Endothelial cell of umbilical vein (primary cell): Measurements from ENCODE around the gene STMP1. TPM values are rescaled to one million over a fixed set of nuclear protein-coding genes. Genes with fewer than 3 reads are reported as not detected.

Experiments used
- BruUV-seq: library from RNA; stranded (reverse); fragments of 400-500 nt; replicated peaks from 2 replicates; lab custom pipeline; 2021; lab: Mats Ljungman, UMichigan
- CTCF ChIA-PET: fragments of 300-600, 350-600 bp; sonication (Branson Sonifier 250); formaldehyde crosslinking; loops from one replicate; lab custom pipeline; 2021; ENCODE audit warnings: antibody characterized with exemption, inconsistent platforms; lab: Charles Lee
- POLR2A ChIA-PET: fragments of 300-600, 350-600 bp; sonication (Branson Sonifier 250); formaldehyde crosslinking; loops from one replicate; lab custom pipeline; 2021; ENCODE audit warnings: antibody characterized with exemption, inconsistent platforms; lab: Charles Lee
- DNase-seq: peaks from one replicate; pipeline ENCODE4 v3.0.0-alpha.2; 2011; ENCODE audit warnings: low read depth, low spot score
- FAIRE-seq: peaks from 2 replicates; lab custom pipeline; 2011; peaks lifted over from hg19 to GRCh38; lab: Jason Lieb, UNC
- H2AFZ ChIP-seq: 2 replicates; pipeline ENCODE4 v1.6.0; 2012; ENCODE audit warnings: low read depth, low read length, control low read depth, inconsistent platforms
- H3K27ac ChIP-seq: 2 replicates; pipeline ENCODE4 v1.5.1; 2011; ENCODE audit warnings: low read depth, mild to moderate bottlenecking, control low read depth, low read length, moderate library complexity; ENCODE audit not compliant: insufficient read depth
- H3K27me3 ChIP-seq, 2 experiments: 2 replicates each; pipeline versions ENCODE4 v1.6.0 to v1.6.1; 2011; ENCODE audit warnings: low read length in 2 of 2, mixed read lengths in 1 of 2; ENCODE audit not compliant: control insufficient read depth in 2 of 2, insufficient read depth in 2 of 2
- H3K36me3 ChIP-seq, 2 experiments: 2 replicates in 1 of 2; 3 replicates in 1 of 2; pipeline ENCODE4 v1.5.1; 2011; ENCODE audit warnings: low read length in 2 of 2, mild to moderate bottlenecking in 1 of 2, moderate library complexity in 1 of 2; ENCODE audit not compliant: control insufficient read depth in 2 of 2, insufficient read depth in 2 of 2; ENCODE audit errors: extremely low read depth in 1 of 2
- H3K4me1 ChIP-seq: 3 replicates; pipeline ENCODE4 v1.5.1; 2011; ENCODE audit warnings: mild to moderate bottlenecking, low read length; ENCODE audit not compliant: control insufficient read depth, insufficient read depth; ENCODE audit errors: extremely low read depth
- H3K4me2 ChIP-seq: 2 replicates; pipeline ENCODE4 v1.6.1; 2011; ENCODE audit warnings: low read length, control low read depth, mixed read lengths; ENCODE audit not compliant: insufficient read depth
- H3K4me3 ChIP-seq, 3 experiments: fragments of 200-600 bp in 1 of 3; sonication (generic), shearing (Covaris generic) in 1 of 3; replicated peaks in 1 of 3; 2 replicates each; pipeline ENCODE4 v1.5.1; 2011 to 2016; ENCODE audit warnings: control low read depth in 3 of 3, low read length in 3 of 3, mild to moderate bottlenecking in 2 of 3, inconsistent platforms in 1 of 3, low read depth in 1 of 3, moderate library complexity in 1 of 3; ENCODE audit not compliant: insufficient read depth in 1 of 3
- H3K79me2 ChIP-seq: 2 replicates; pipeline ENCODE4 v1.6.0; 2012; ENCODE audit warnings: low read length, inconsistent platforms; ENCODE audit not compliant: control insufficient read depth, insufficient read depth
- H3K9ac ChIP-seq: replicated peaks from 2 replicates; pipeline ENCODE3; 2011; ENCODE audit warnings: low read length, control low read depth; ENCODE audit not compliant: insufficient read depth; ENCODE audit errors: extremely low read depth
- H3K9me1 ChIP-seq: replicated peaks from 3 replicates; pipeline ENCODE4 v1.6.0; 2011; ENCODE audit warnings: mild to moderate bottlenecking, low read length; ENCODE audit not compliant: control insufficient read depth, insufficient read depth; ENCODE audit errors: extremely low read depth
- H3K9me3 ChIP-seq: replicated peaks from 2 replicates; pipeline ENCODE4 v1.5.1; 2012; ENCODE audit warnings: low read length, inconsistent platforms; ENCODE audit not compliant: control insufficient read depth, insufficient read depth
- H4K20me1 ChIP-seq: replicated peaks from 2 replicates; pipeline ENCODE3; 2011; ENCODE audit warnings: mild to moderate bottlenecking, low read length; ENCODE audit not compliant: control insufficient read depth, insufficient read depth; ENCODE audit errors: extremely low read depth
- EZH2 ChIP-seq: IDR thresholded peaks from 2 replicates; pipeline ENCODE4 v1.6.1; 2012; ENCODE audit warnings: borderline replicate concordance, low read depth, mild to moderate bottlenecking, moderate library complexity, low read length, inconsistent platforms; ENCODE audit not compliant: severe bottlenecking
- FOS ChIP-seq: IDR thresholded peaks from 2 replicates; pipeline ENCODE4 v1.6.1; 2011; ENCODE audit warnings: mild to moderate bottlenecking, low read length, moderate library complexity, borderline replicate concordance; ENCODE audit not compliant: insufficient read depth
- GATA2 ChIP-seq: IDR thresholded peaks from 2 replicates; pipeline ENCODE4 v1.7.0; 2011; ENCODE audit warnings: low read depth, mild to moderate bottlenecking, moderate library complexity, mixed read lengths, low read length; ENCODE audit not compliant: insufficient read length, insufficient read depth
- JUN ChIP-seq: IDR thresholded peaks from 2 replicates; pipeline ENCODE4 v1.6.1; 2011; ENCODE audit warnings: borderline replicate concordance, low read depth; ENCODE audit not compliant: insufficient read length, insufficient read depth
- MYC ChIP-seq: IDR thresholded peaks from one replicate; pipeline ENCODE4 v1.6.1; 2011; ENCODE audit warnings: mild to moderate bottlenecking, low read depth, low read length
- POLR2A ChIP-seq: IDR thresholded peaks from 2 replicates; pipeline ENCODE4 v1.6.1; 2012; ENCODE audit warnings: low read depth, mild to moderate bottlenecking, control low read depth, low read length
- POLR2AphosphoS5 ChIP-seq: IDR thresholded peaks from 2 replicates; pipeline ENCODE4 v1.6.1; 2012; ENCODE audit warnings: low read depth, mild to moderate bottlenecking, control low read depth, low read length, moderate library complexity; ENCODE audit not compliant: insufficient read depth
- dilution Hi-C: fragments of 300-500 bp; cut with MboI; formaldehyde crosslinking; loops from one replicate; pipeline ENCODE4 v1.15.0; 2019; ENCODE audit warnings: low sequenced_read_pairs; ENCODE audit not compliant: extremely low pct_ligation_motif_present
- intact Hi-C: fragments of 100-400 bp; cut with micrococcal nuclease; formaldehyde crosslinking; loops from one replicate; pipeline ENCODE4 v1.10.0; 2022
- polyA plus RNA-seq, 4 experiments: library from polyadenylated mRNA; depleted of rRNA in 3 of 4; stranded (reverse) in 3 of 4; unstranded in 1 of 4; fragments of >200 nt; gene quantifications; 2 replicates each; pipeline versions ENCODE4 v1.2.1 to v1.2.3, GENCODE V29; 2011 to 2012; ENCODE audit warnings: missing spikeins in 1 of 4
- total RNA-seq: library from RNA; stranded (reverse); gene quantifications from 2 replicates; pipeline ENCODE4 v1.2.3, GENCODE V29; 2021
- TF ChIP-seq, protein P1 (sequence below): IDR thresholded peaks from 2 replicates; pipeline ENCODE4 v1.6.1; 2011; ENCODE audit not compliant: insufficient read depth, insufficient read length
- TF ChIP-seq, protein P2 (sequence below), 2 donors: IDR thresholded peaks; 1 replicate in 1 of 2; 2 replicates in 1 of 2; pipeline ENCODE4 v1.5.1; 2011; ENCODE audit warnings: low read length in 2 of 2, mild to moderate bottlenecking in 2 of 2, moderate library complexity in 2 of 2, control low read depth in 1 of 2, inconsistent platforms in 1 of 2, low read depth in 1 of 2; ENCODE audit not compliant: insufficient read depth in 1 of 2; ENCODE audit errors: extremely low read depth in 1 of 2

STMP1 gene
- total and polyA plus RNA-seq, 2 donors (not counting 3 experiments of a cell fraction or from before 2014, with no cell fraction given) = 17.1 to 31.3 TPM

DNA sequence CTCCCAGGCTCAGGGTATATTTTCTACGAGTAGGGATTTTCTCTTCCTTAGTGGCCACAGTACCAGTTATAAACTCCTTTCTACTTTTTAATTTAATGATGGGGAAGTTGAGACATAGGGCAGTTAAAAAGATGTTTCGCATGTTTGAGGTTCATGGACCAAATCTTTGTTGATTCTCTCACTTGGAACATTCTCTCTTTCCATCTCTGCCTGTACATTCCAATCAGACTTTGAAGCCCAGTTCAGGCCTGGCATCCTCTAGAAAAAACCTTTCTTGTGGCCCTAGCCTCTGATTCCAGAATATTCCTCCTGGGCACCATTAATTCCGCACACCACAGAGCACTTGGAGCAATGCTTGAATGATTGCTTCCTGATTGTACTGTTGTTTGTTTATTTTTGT lies 47.2 kb downstream of the STMP1 start:
- ChIA-PET POLR2A (no interaction called here), CTCF (interaction anchor here (1.4 to 2.3 kb wide), 3 partner anchors 8 to 49 kb away, joined by 5 to 12 read pairs (median 8); no protein-coding TSS in a partner anchor)
- no peak overlapping the region for H3K4me3 ChIP-seq
- H3K27me3 ChIP-seq = no peaks in the 10 kb centered on the region
- DNase-seq (no peak), FAIRE-seq (no peak)
- no peaks in the 10 kb centered on the region for H3K36me3 ChIP-seq
- no TSS peak for BruUV-seq
- no peaks in the 10 kb centered on the region for H4K20me1 ChIP-seq
- peaks cover 18% of the 10 kb centered on the region for H3K4me1 ChIP-seq
- TF ChIP-seq, protein P1, sequence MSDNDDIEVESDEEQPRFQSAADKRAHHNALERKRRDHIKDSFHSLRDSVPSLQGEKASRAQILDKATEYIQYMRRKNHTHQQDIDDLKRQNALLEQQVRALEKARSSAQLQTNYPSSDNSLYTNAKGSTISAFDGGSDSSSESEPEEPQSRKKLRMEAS = no peak
- no peak for TF ChIP-seq JUN
- no peak for TF ChIP-seq MYC
- no peak for TF ChIP-seq POLR2AphosphoS5
- no peak for TF ChIP-seq POLR2A
- TF ChIP-seq GATA2 = no peak
- TF ChIP-seq EZH2 = no peak
- TF ChIP-seq FOS = no peak
- TF ChIP-seq, protein P2, sequence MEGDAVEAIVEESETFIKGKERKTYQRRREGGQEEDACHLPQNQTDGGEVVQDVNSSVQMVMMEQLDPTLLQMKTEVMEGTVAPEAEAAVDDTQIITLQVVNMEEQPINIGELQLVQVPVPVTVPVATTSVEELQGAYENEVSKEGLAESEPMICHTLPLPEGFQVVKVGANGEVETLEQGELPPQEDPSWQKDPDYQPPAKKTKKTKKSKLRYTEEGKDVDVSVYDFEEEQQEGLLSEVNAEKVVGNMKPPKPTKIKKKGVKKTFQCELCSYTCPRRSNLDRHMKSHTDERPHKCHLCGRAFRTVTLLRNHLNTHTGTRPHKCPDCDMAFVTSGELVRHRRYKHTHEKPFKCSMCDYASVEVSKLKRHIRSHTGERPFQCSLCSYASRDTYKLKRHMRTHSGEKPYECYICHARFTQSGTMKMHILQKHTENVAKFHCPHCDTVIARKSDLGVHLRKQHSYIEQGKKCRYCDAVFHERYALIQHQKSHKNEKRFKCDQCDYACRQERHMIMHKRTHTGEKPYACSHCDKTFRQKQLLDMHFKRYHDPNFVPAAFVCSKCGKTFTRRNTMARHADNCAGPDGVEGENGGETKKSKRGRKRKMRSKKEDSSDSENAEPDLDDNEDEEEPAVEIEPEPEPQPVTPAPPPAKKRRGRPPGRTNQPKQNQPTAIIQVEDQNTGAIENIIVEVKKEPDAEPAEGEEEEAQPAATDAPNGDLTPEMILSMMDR (IDR thresholded peaks at IDR 0.05; ENCODE audit: extremely low read depth in 1 of 2, insufficient read depth in 1 of 2, low read depth in 1 of 2, low read length in 2 of 2) = no peak
- no peaks in the 10 kb centered on the region for H3K9me1 ChIP-seq
- no peaks in the 10 kb centered on the region for H3K79me2 ChIP-seq
- H3K9me3 ChIP-seq = no peaks in the 10 kb centered on the region
- dilution Hi-C loops (no loop called here), intact Hi-C loops (no loop called here)
- H3K4me2 ChIP-seq = no peak overlapping the region
- H3K27ac ChIP-seq = no peak overlapping the region
- no peak overlapping the region for H3K9ac ChIP-seq
- H2AFZ ChIP-seq = no peak overlapping the region
